ENCODE data around the gene DYSF.

The DYSF gene

DNA sequence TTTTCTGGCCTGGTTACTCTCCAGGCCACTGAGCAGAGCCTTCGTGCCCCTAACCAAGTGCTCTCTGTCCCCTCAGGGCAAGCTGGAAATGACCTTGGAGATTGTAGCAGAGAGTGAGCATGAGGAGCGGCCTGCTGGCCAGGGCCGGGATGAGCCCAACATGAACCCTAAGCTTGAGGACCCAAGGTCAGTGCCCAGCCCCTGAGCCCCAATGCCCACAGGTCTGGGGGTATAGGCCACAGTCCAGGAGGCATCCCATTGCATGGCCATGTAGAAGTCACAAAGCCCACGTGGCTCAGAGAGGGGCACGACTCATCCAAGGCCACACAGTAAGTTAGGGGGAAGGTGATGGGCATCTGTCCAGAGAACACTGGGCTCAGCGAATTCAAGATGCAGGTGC, 227.6 kb downstream of the DYSF start:
- H2BK15ac ChIP-seq (ENCODE audit: low read length) = no peak overlapping the region
- no peak overlapping the region for H3K4me3 ChIP-seq (ENCODE audit: low read length in 2 of 2)
- H3K14ac ChIP-seq (ENCODE audit: low read length) = no peak overlapping the region
- no peak for DNase-seq (ENCODE audit: low spot score)
- no peak overlapping the region for H2BK120ac ChIP-seq (ENCODE audit: low read depth, low read length)
- H3K27ac ChIP-seq (replicated peaks; ENCODE audit: low read length) = no peak overlapping the region
- peaks cover 0 to 3% of the 10 kb centered on the region in 2 donors for H3K4me1 ChIP-seq (ENCODE audit: control insufficient read depth in 2 of 2, insufficient read depth in 1 of 2, low read depth in 1 of 2, low read length in 2 of 2)
- H2BK5ac ChIP-seq (ENCODE audit: low read length) = no peak overlapping the region
- no peak overlapping the region for H4K8ac ChIP-seq (ENCODE audit: low read depth, low read length)
- no peaks in the 10 kb centered on the region for H3K36me3 ChIP-seq (replicated peaks in 1 of 2; ENCODE audit: control insufficient read depth in 2 of 2, insufficient read depth in 2 of 2, low read length in 2 of 2)
- H3K27me3 ChIP-seq (ENCODE audit: control insufficient read depth in 3 of 3, insufficient read depth in 3 of 3, low read depth in 1 of 3, low read length in 3 of 3) = no peaks in the 10 kb centered on the region
- H4K91ac ChIP-seq (ENCODE audit: low read depth, low read length, poor library complexity) = no peak overlapping the region
- WGBS, 2 donors (ENCODE audit: extremely low coverage in 2 of 2, insufficient read length in 2 of 2, insufficient replicate concordance in 1 of 2) = no CpG with 5 or more reads among the region's 6 CpGs
- no peak overlapping the region for H2BK12ac ChIP-seq (ENCODE audit: low read length)
- no peak overlapping the region for H3K18ac ChIP-seq (ENCODE audit: low read length)
- peak overlapping the region; percentile 10 for H3K9ac ChIP-seq (ENCODE audit: low read depth, low read length, poor library complexity)
- no peak overlapping the region for H3K4ac ChIP-seq (ENCODE audit: low read length)
- no peak overlapping the region for H3K4me2 ChIP-seq (ENCODE audit: insufficient read depth, low read length, poor library complexity, severe bottlenecking)
- H3K9me3 ChIP-seq (replicated peaks in 1 of 2; ENCODE audit: control insufficient read depth in 2 of 2, insufficient read depth in 1 of 2, low read depth in 1 of 2, low read length in 2 of 2) = no peaks in the 10 kb centered on the region
- H3K23ac ChIP-seq (ENCODE audit: low read depth, low read length, poor library complexity) = no peak overlapping the region
- H2AFZ ChIP-seq (ENCODE audit: low read length) = no peak overlapping the region
- no peak overlapping the region for H2AK5ac ChIP-seq (ENCODE audit: low read depth, low read length)
- H3K79me1 ChIP-seq (ENCODE audit: low read depth, low read length) = no peaks in the 10 kb centered on the region

GRCh38 chr2:71681626-71682025, 228.3 kb downstream of the DYSF start:
- H2AK5ac ChIP-seq (ENCODE audit: low read depth, low read length) = no peak overlapping the region
- H3K4me2 ChIP-seq (ENCODE audit: insufficient read depth, low read length, poor library complexity, severe bottlenecking) = no peak overlapping the region
- H2AFZ ChIP-seq (ENCODE audit: low read length) = no peak overlapping the region
- H3K9ac ChIP-seq (ENCODE audit: low read depth, low read length, poor library complexity) = no peak overlapping the region
- no peak overlapping the region for H2BK15ac ChIP-seq (ENCODE audit: low read length)
- no peak overlapping the region for H3K27ac ChIP-seq (replicated peaks; ENCODE audit: low read length)
- no peak overlapping the region for H4K8ac ChIP-seq (ENCODE audit: low read depth, low read length)
- H3K23ac ChIP-seq (ENCODE audit: low read depth, low read length, poor library complexity) = no peak overlapping the region
- H3K36me3 ChIP-seq (replicated peaks in 1 of 2; ENCODE audit: control insufficient read depth in 2 of 2, insufficient read depth in 2 of 2, low read length in 2 of 2) = no peaks in the 10 kb centered on the region
- no peaks in the 10 kb centered on the region for H3K79me1 ChIP-seq (ENCODE audit: low read depth, low read length)
- no peak overlapping the region for H2BK120ac ChIP-seq (ENCODE audit: low read depth, low read length)
- H2BK5ac ChIP-seq (ENCODE audit: low read length) = no peak overlapping the region
- no peak overlapping the region for H3K4me3 ChIP-seq (ENCODE audit: low read length in 2 of 2)
- H3K4me1 ChIP-seq (ENCODE audit: control insufficient read depth in 2 of 2, insufficient read depth in 1 of 2, low read depth in 1 of 2, low read length in 2 of 2) = peaks cover 0 to 3% of the 10 kb centered on the region in 2 donors
- no peaks in the 10 kb centered on the region for H3K9me3 ChIP-seq (replicated peaks in 1 of 2; ENCODE audit: control insufficient read depth in 2 of 2, insufficient read depth in 1 of 2, low read depth in 1 of 2, low read length in 2 of 2)
- no peak for DNase-seq (ENCODE audit: low spot score)
- H3K18ac ChIP-seq (ENCODE audit: low read length) = no peak overlapping the region
- H2BK12ac ChIP-seq (ENCODE audit: low read length) = no peak overlapping the region
- H3K27me3 ChIP-seq (ENCODE audit: control insufficient read depth in 3 of 3, insufficient read depth in 3 of 3, low read depth in 1 of 3, low read length in 3 of 3) = no peaks in the 10 kb centered on the region
- H4K91ac ChIP-seq (ENCODE audit: low read depth, low read length, poor library complexity) = no peak overlapping the region
- no peak overlapping the region for H3K4ac ChIP-seq (ENCODE audit: low read length)
- WGBS, 2 donors (ENCODE audit: extremely low coverage in 2 of 2, insufficient read length in 2 of 2, insufficient replicate concordance in 1 of 2) = no CpG with 5 or more reads among the region's 5 CpGs
- H3K14ac ChIP-seq (ENCODE audit: low read length) = no peak overlapping the region

DNA sequence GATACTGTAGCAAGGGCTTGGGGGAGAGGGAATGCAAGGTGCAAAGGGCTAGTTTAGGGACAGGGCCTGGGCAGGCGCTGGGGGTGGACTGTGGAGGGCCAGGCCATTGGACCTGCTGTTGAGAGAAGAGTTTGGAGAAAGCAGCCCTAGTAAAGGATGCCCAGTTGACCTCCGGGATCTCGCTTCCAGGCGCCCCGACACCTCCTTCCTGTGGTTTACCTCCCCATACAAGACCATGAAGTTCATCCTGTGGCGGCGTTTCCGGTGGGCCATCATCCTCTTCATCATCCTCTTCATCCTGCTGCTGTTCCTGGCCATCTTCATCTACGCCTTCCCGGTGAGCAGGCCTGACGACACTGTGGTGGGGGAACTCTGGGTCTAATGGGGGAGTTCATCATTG, 229.0 kb downstream of the DYSF start:
- Histone ChIP-seq H3K36me3 (replicated peaks in 1 of 2; ENCODE audit: control insufficient read depth in 2 of 2, insufficient read depth in 2 of 2, low read length in 2 of 2) (no peaks in the 10 kb centered on the region), H2BK120ac (ENCODE audit: low read depth, low read length) (no peak overlapping the region), H3K4me2 (ENCODE audit: insufficient read depth, low read length, poor library complexity, severe bottlenecking) (no peak overlapping the region), H2AFZ (ENCODE audit: low read length) (no peak overlapping the region), H2AK5ac (ENCODE audit: low read depth, low read length) (no peak overlapping the region), H3K4me1 (ENCODE audit: control insufficient read depth in 2 of 2, insufficient read depth in 1 of 2, low read depth in 1 of 2, low read length in 2 of 2) (peaks cover 0 to 3% of the 10 kb centered on the region in 2 donors), H3K9ac (ENCODE audit: low read depth, low read length, poor library complexity) (no peak overlapping the region), H3K27me3 (ENCODE audit: control insufficient read depth in 3 of 3, insufficient read depth in 3 of 3, low read depth in 1 of 3, low read length in 3 of 3) (no peaks in the 10 kb centered on the region), H4K91ac (ENCODE audit: low read depth, low read length, poor library complexity) (no peak overlapping the region), H2BK5ac (ENCODE audit: low read length) (no peak overlapping the region), H4K8ac (ENCODE audit: low read depth, low read length) (no peak overlapping the region), H3K79me1 (ENCODE audit: low read depth, low read length) (no peaks in the 10 kb centered on the region), H3K27ac (replicated peaks; ENCODE audit: low read length) (no peak overlapping the region), H2BK15ac (ENCODE audit: low read length) (no peak overlapping the region), H3K4ac (ENCODE audit: low read length) (no peak overlapping the region), H3K23ac (ENCODE audit: low read depth, low read length, poor library complexity) (no peak overlapping the region), H3K4me3 (ENCODE audit: low read length in 2 of 2) (no peak overlapping the region), H3K18ac (ENCODE audit: low read length) (peak overlapping the region; percentile 0), H2BK12ac (ENCODE audit: low read length) (no peak overlapping the region), H3K14ac (ENCODE audit: low read length) (no peak overlapping the region), H3K9me3 (replicated peaks in 1 of 2; ENCODE audit: control insufficient read depth in 2 of 2, insufficient read depth in 1 of 2, low read depth in 1 of 2, low read length in 2 of 2) (no peaks in the 10 kb centered on the region)
- no CpG with 5 or more reads among the region's 11 CpGs for WGBS, 2 donors (ENCODE audit: extremely low coverage in 2 of 2, insufficient read length in 2 of 2, insufficient replicate concordance in 1 of 2)
- DNase-seq (ENCODE audit: low spot score) = no peak

DNA sequence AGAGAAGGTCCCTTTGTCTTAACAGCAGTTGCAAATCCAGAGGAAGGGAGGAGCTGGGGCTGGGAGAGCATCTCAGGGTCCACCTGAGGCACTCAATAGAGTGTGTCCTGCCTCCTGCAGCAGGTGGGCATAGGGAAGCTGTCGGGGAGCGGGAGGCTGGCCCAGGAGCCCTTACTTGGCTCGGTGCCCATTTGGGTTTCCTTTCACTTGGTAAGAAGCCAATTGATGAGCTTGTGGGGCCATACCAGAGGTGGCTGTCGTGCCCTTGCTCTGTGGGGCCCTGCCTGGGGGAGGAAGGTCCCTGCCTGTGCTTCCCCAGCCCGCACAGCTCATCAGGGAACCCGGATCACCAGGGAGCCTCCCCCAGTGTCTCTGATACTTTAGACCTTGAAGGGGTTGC, 229.7 kb downstream of the DYSF start:
- Histone ChIP-seq H2BK120ac (ENCODE audit: low read depth, low read length) (no peak overlapping the region), H3K9ac (ENCODE audit: low read depth, low read length, poor library complexity) (no peak overlapping the region), H2BK12ac (ENCODE audit: low read length) (no peak overlapping the region), H2BK15ac (ENCODE audit: low read length) (no peak overlapping the region), H3K23ac (ENCODE audit: low read depth, low read length, poor library complexity) (no peak overlapping the region), H3K4me2 (ENCODE audit: insufficient read depth, low read length, poor library complexity, severe bottlenecking) (no peak overlapping the region), H3K9me3 (replicated peaks in 1 of 2; ENCODE audit: control insufficient read depth in 2 of 2, insufficient read depth in 1 of 2, low read depth in 1 of 2, low read length in 2 of 2) (no peaks in the 10 kb centered on the region), H4K91ac (ENCODE audit: low read depth, low read length, poor library complexity) (no peak overlapping the region), H3K18ac (ENCODE audit: low read length) (peak overlapping the region; percentile 72), H3K4ac (ENCODE audit: low read length) (no peak overlapping the region), H3K4me3 (ENCODE audit: low read length in 2 of 2) (no peak overlapping the region), H3K14ac (ENCODE audit: low read length) (no peak overlapping the region), H3K27ac (replicated peaks; ENCODE audit: low read length) (no peak overlapping the region), H2AK5ac (ENCODE audit: low read depth, low read length) (no peak overlapping the region), H4K8ac (ENCODE audit: low read depth, low read length) (no peak overlapping the region), H2BK5ac (ENCODE audit: low read length) (no peak overlapping the region), H3K4me1 (ENCODE audit: control insufficient read depth in 2 of 2, insufficient read depth in 1 of 2, low read depth in 1 of 2, low read length in 2 of 2) (peaks cover 0 to 3% of the 10 kb centered on the region in 2 donors), H3K79me1 (ENCODE audit: low read depth, low read length) (no peaks in the 10 kb centered on the region), H2AFZ (ENCODE audit: low read length) (no peak overlapping the region), H3K27me3 (ENCODE audit: control insufficient read depth in 3 of 3, insufficient read depth in 3 of 3, low read depth in 1 of 3, low read length in 3 of 3) (no peaks in the 10 kb centered on the region), H3K36me3 (replicated peaks in 1 of 2; ENCODE audit: control insufficient read depth in 2 of 2, insufficient read depth in 2 of 2, low read length in 2 of 2) (no peaks in the 10 kb centered on the region)
- DNase-seq (ENCODE audit: low spot score) = no peak
- WGBS, 2 donors (ENCODE audit: extremely low coverage in 2 of 2, insufficient read length in 2 of 2, insufficient replicate concordance in 1 of 2) = no CpG with 5 or more reads among the region's 6 CpGs
